MCF 10A (cell line): ENCODE measurements around the gene BANP. TPM values are rescaled to one million over a fixed set of nuclear protein-coding genes. Genes with fewer than 3 reads are reported as not detected.

Experiments
- BruUV-seq: library from RNA; stranded (reverse); fragments of 400-500 nt; replicated peaks from 2 replicates; lab custom pipeline; 2021; lab: Mats Ljungman, UMichigan
- CTCF ChIA-PET: fragments of 300-600 bp; sonication (Branson Sonifier 250); formaldehyde crosslinking; extraction: SDS; loops from one replicate; lab custom pipeline; 2021; ENCODE audit warnings: antibody characterized with exemption, inconsistent platforms; lab: Yijun Ruan, JAX
- POLR2A ChIA-PET: fragments of 300-600, 350-650 bp; sonication (Branson Sonifier 250); formaldehyde crosslinking; extraction: SDS; loops from one replicate; lab custom pipeline; 2020; ENCODE audit warnings: antibody characterized with exemption, inconsistent platforms; lab: Yijun Ruan, JAX
- DNase-seq: peaks from one replicate; pipeline ENCODE4 v3.0.0-alpha.2; 2018; ENCODE audit not compliant: unreplicated experiment
- H3K27ac Mint-ChIP-seq: one replicate; pipeline ENCODE4 v1.8.0; 2022; ENCODE audit warnings: mild to moderate bottlenecking, low read depth, mixed read lengths; ENCODE audit not compliant: unreplicated experiment
- H3K27me3 Mint-ChIP-seq: one replicate; pipeline ENCODE4 v1.8.0; 2022; ENCODE audit warnings: mixed read lengths; ENCODE audit not compliant: insufficient read depth, unreplicated experiment
- H3K36me3 Mint-ChIP-seq: one replicate; pipeline ENCODE4 v1.8.0; 2022; ENCODE audit warnings: mild to moderate bottlenecking, moderate library complexity, mixed read lengths; ENCODE audit not compliant: insufficient read depth, unreplicated experiment
- H3K4me1 Mint-ChIP-seq: one replicate; pipeline ENCODE4 v1.8.0; 2022; ENCODE audit warnings: mixed read lengths; ENCODE audit not compliant: insufficient read depth, unreplicated experiment
- H3K4me3 Mint-ChIP-seq: one replicate; pipeline ENCODE4 v1.8.0; 2022; ENCODE audit warnings: mild to moderate bottlenecking, moderate library complexity, mixed read lengths; ENCODE audit not compliant: unreplicated experiment
- H3K9me3 Mint-ChIP-seq: one replicate; pipeline ENCODE4 v1.8.0; 2022; ENCODE audit warnings: mixed read lengths; ENCODE audit not compliant: unreplicated experiment
- CTCF ChIP-seq: fragments of 200-600 bp; IDR thresholded peaks from one replicate; pipeline ENCODE4 v1.8.0; 2022; ENCODE audit warnings: antibody characterized with exemption, mild to moderate bottlenecking; ENCODE audit not compliant: unreplicated experiment
- intact Hi-C: fragments of 100-400 bp; cut with micrococcal nuclease; formaldehyde crosslinking; loops from 2 replicates; pipeline ENCODE4 v1.14.1; 2022
- total RNA-seq: library from RNA; stranded (reverse); gene quantifications from 2 replicates; pipeline ENCODE4 v1.2.3, GENCODE V29; 2022

BANP gene
- total RNA-seq, 1 experiment from 2014 or later, result 38.2 TPM

GRCh38 chr16:88062341-88063210 is 111.3 kb downstream of the BANP start:
- Mint-ChIP-seq H3K9me3 (no peaks in the 10 kb centered on the region), H3K4me1 (no peaks in the 10 kb centered on the region), H3K27ac (no peak overlapping the region), H3K4me3 (no peak overlapping the region), H3K36me3 (peaks cover 21% of the 10 kb centered on the region), H3K27me3 (no peaks in the 10 kb centered on the region)
- intact Hi-C loops, result no loop called here
- ChIA-PET CTCF (interaction anchor here (0.6 kb wide), 1 partner anchor 381 kb away, joined by 3 read pairs; no protein-coding TSS in a partner anchor), POLR2A (interaction anchor here (0.6 kb wide), 1 partner anchor 117 kb away, joined by 3 read pairs; no protein-coding TSS in a partner anchor)
- BruUV-seq, result no TSS peak
- DNase-seq, result no peak
- TF ChIP-seq CTCF, result no peak

GRCh38 chr16:88063211-88063773 is 112.1 kb downstream of the BANP start:
- CTCF ChIA-PET, result no interaction called here
- POLR2A ChIA-PET, result no interaction called here

GRCh38 chr16:88064011-88064888 is 113.0 kb downstream of the BANP start:
- intact Hi-C loops, result no loop called here
- CTCF ChIA-PET, result no interaction called here
- Mint-ChIP-seq H3K27me3 (no peaks in the 10 kb centered on the region), H3K27ac (no peak overlapping the region), H3K4me3 (no peak overlapping the region), H3K36me3 (peaks cover 22% of the 10 kb centered on the region), H3K9me3 (no peaks in the 10 kb centered on the region), H3K4me1 (no peaks in the 10 kb centered on the region)
- BruUV-seq, result no TSS peak
- TF ChIP-seq CTCF, result no peak
- POLR2A ChIA-PET, result no interaction called here
- DNase-seq, result no peak

More at GRCh38 chr16:88063211-88063773, 112.1 kb downstream of the BANP start:
- Mint-ChIP-seq H3K9me3 (no peaks in the 10 kb centered on the region), H3K4me3 (no peak overlapping the region), H3K27me3 (no peaks in the 10 kb centered on the region), H3K36me3 (peaks cover 21% of the 10 kb centered on the region), H3K4me1 (no peaks in the 10 kb centered on the region), H3K27ac (no peak overlapping the region)
- intact Hi-C loops, result no loop called here
- no peak for DNase-seq
- no TSS peak for BruUV-seq
- TF ChIP-seq CTCF, result no peak
